Measurements from ENCODE around the gene FCGR3B.
"Not testable (repeated sequence)": the region's sequence is repeated elsewhere in the genome, so short reads cannot be mapped to it uniquely, and the experiment has no call there.

- TF ChIP-seq, protein P1, sequence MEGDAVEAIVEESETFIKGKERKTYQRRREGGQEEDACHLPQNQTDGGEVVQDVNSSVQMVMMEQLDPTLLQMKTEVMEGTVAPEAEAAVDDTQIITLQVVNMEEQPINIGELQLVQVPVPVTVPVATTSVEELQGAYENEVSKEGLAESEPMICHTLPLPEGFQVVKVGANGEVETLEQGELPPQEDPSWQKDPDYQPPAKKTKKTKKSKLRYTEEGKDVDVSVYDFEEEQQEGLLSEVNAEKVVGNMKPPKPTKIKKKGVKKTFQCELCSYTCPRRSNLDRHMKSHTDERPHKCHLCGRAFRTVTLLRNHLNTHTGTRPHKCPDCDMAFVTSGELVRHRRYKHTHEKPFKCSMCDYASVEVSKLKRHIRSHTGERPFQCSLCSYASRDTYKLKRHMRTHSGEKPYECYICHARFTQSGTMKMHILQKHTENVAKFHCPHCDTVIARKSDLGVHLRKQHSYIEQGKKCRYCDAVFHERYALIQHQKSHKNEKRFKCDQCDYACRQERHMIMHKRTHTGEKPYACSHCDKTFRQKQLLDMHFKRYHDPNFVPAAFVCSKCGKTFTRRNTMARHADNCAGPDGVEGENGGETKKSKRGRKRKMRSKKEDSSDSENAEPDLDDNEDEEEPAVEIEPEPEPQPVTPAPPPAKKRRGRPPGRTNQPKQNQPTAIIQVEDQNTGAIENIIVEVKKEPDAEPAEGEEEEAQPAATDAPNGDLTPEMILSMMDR (IDR thresholded peaks at IDR 0.05), result not testable (repeated sequence)
- TF ChIP-seq POLR2A (IDR thresholded peaks at IDR 0.05), result not testable (repeated sequence)
These were observed 42.5 kb upstream of the FCGR3B start for GRCh38 chr1:161673437-161673836.

All from lower leg skin (tissue), 3 donors.